ENCODE results near the gene PAPPA2.
"Not testable (repeated sequence)": the region's sequence is repeated elsewhere in the genome, so short reads cannot be mapped to it uniquely, and the experiment has no call there.

PAPPA2 gene

GRCh38 chr1:176556288-176556687 lies 93.3 kb downstream of the PAPPA2 start:
- no peak for DNase-seq

GRCh38 chr1:176557543-176558258 lies 94.7 kb downstream of the PAPPA2 start:
- DNase-seq: no peak

GRCh38 chr1:176558561-176558960 lies 95.6 kb downstream of the PAPPA2 start:
- no peak for DNase-seq

DNA sequence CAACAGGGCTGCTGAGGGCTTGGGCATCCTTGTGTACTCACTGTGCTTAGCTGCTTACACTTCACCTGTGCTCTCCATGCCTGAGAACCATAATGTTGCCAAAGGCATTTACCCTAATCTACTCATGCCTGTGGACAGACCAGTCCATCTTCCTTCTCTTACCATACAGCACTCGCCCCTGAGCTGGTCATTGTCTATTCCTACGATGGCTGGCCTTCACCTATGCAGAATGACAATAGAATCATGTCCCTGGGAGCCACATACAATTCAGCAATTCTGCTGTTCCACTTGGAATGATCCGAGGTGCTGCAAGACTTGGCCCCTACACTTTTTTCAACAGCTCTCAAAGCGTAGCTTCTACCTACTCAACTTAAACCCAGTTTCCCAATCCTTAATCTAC lies 96.5 kb downstream of the PAPPA2 start:
- DNase-seq: no peak

GRCh38 chr1:176559878-176560277 lies 96.9 kb downstream of the PAPPA2 start:
- peak; percentile 75 for DNase-seq

- DNase-seq: no peak
Measured at GRCh38 chr1:176560681-176561080, 97.7 kb downstream of the PAPPA2 start.

DNA sequence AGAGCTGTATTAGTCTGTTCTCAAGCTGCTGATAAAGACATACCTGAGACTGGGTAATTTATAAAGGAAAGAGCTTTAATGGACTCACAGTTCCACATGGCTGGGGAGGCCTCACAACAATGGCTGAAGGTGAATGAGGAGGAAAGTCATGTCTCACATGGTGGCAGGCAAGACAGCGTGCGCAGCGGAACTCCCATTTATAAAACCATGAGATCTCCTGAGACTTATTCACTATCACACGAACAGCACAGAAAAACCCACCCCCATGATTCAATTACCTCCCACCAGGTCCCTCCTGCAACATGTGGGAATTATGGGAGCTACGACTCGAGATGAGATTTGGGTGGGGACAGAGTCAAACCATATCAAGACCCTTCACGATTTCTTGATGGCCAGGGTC lies 98.8 kb downstream of the PAPPA2 start:
- not testable (repeated sequence) for DNase-seq

DNA sequence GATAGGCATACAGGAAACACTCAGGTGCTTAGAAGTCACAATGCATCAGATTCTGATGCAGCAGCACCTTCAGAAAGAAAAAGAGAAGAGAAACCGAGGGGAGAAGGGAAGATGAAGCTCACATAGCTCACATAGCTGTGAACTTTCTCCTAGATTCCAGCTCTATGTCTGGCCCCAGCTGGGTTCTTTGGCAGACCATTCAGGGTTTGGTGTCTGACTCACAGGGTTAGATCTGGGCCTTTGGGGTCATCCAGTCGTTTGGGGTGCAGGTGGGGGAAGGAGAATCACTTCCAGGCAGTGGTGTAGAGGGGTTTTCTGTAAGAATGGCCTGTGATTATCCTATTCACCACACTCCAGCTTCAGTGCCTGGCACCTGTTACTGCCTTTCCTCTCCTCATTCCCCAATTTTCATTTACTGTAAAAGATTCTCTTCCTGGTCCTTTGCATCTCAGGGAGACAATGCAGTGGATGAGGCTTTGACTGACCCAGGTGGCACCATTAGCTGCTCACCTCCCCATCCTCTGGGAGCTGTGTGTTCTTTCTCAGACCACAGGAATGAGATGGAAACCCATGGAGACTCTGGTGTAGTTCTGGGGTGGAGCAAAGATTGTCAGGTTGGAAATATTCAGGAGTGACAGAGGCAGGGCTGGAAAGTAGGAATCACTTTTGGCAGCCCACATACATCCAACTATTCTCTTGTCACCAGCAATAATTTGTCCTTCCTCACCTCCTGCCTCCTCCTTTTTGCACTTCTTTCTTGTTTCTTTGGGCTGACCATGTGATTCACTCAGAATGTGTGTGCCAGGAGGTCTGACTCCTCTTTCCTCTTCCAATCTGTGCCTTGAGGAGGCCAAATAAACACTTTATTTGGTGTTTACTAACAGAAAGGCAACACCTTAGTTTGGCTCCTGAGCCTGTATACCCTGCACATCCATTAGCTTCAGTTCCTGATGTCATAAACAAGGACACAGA lies 103.3 kb downstream of the PAPPA2 start:
- DNase-seq: no peak

- DNase-seq: no peak
Measured at GRCh38 chr1:176567190-176567794, 104.3 kb downstream of the PAPPA2 start.

GRCh38 chr1:176568185-176568584 lies 105.2 kb downstream of the PAPPA2 start:
- no peak for DNase-seq

- no peak for DNase-seq
Measured at GRCh38 chr1:176574756-176575155, 111.8 kb downstream of the PAPPA2 start.

GRCh38 chr1:176575991-176576390 lies 113.0 kb downstream of the PAPPA2 start:
- DNase-seq: no peak

- DNase-seq: no peak
Measured at GRCh38 chr1:176576670-176577069, 113.7 kb downstream of the PAPPA2 start.

DNA sequence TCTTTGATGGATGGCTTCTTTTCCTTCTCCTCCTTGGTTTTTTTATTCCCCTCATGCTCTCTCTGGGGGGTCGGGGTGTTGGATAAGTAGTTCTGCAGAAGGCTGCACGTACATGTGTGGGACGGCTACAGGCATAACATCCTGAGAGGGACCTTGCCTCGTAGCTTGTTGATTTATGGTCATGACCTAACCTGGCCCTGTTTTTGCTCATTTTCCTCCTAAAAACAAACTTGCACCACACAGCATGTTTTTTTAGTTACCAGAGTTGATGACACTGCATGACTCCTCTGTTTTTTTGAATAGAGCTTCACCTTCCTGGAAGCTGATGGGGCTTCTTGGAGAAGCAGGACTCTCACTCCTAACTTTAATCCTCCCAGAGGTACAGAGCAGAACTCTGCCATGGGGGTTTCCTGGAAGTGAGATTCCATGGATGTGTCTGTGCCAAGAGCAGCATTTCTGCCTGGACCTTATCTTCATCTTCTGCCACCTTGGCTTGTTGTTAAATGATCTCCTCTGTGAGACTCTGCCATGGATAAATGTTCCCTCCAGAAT lies 114.7 kb downstream of the PAPPA2 start:
- no peak for DNase-seq

GRCh38 chr1:176579087-176579486 lies 116.1 kb downstream of the PAPPA2 start:
- DNase-seq: no peak

DNA sequence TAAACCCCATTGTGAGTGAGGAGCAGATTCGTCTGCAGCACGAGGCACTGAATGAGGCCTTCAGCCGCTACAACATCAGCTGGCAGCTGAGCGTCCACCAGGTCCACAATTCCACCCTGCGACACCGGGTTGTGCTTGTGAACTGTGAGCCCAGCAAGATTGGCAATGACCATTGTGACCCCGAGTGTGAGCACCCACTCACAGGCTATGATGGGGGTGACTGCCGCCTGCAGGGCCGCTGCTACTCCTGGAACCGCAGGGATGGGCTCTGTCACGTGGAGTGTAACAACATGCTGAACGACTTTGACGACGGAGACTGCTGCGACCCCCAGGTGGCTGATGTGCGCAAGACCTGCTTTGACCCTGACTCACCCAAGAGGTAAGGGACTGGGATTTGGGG lies 132.2 kb downstream of the PAPPA2 start:
- no peak for DNase-seq

DNA sequence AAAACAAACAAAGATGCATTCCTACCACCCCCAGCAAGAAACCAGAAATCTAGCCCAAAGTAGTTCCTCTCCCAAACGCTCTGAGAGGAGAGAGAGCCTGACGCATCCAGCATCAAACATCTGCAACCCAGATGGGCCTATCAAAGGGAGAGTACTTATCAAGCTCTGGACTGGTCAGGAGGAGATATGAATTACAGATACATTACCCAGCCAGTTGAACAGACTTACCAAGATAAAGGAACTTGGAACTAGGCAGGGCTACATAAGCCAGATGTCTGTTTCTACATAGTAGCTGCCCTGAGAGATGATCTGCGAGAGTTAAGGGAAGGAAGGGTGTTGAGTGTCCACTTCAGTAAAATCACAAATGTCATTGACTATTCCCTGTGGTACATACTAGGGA lies 138.4 kb downstream of the PAPPA2 start:
- no peak for DNase-seq

DNA sequence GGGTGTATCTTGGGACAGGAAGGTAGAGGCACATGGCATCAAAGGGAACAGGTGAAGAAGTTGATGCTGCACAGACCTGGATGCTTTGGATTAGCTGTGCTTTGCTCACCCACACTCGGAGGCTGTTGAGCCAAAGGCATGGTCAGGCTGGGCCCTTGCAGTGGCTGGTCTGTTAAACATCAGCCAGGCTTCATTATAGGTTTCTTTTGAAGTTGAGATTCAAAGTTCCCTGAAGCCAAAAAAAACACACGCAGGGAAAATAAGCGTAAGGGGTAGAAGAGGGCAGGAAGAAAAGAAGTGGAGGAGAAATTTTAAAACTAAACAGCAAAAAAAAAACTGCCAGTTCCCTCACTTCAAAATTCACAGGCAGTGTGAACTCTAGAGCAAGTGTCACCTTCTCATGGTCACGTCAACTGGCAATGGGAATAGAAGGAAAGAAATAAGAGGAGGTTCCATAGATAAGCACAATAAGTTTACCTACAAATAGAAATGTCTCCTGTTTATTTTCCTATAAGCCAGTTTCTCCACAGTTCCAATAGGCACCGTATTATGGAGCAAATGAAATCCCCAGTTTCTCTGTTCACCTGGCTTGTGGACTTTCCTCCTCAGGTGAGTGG lies 139.5 kb downstream of the PAPPA2 start:
- DNase-seq: no peak

- DNase-seq: no peak
Measured at GRCh38 chr1:176603696-176604095, 140.7 kb downstream of the PAPPA2 start.

DNA sequence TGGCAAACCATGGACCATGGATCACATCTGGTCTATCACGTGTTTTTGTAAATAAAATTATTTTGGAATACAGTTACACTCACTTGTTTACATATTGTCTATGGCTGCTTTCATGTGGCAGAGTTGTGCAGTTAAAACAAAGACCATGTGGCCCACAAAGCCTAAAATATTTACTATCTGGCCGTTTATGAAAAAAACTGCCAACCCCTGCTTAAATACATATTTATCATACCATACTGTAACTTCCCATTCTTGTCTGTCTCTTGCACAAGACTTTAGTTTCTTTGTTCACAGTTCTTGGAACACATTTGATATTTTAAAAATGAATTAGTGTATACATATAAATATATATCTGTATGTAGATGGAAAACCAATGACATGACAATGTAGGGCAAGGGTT lies 141.5 kb downstream of the PAPPA2 start:
- no peak for DNase-seq

- no peak for DNase-seq
Measured at GRCh38 chr1:176605176-176605575, 142.2 kb downstream of the PAPPA2 start.

GRCh38 chr1:176609556-176610408 lies 146.8 kb downstream of the PAPPA2 start:
- DNase-seq: no peak
